Measurements from ENCODE around the gene PUM2.
"Not testable (repeated sequence)": the region's sequence is repeated elsewhere in the genome, so short reads cannot be mapped to it uniquely, and the experiment has no call there.

- not testable (repeated sequence) for TF ChIP-seq ZNF274 (IDR thresholded peaks at IDR 0.05; ENCODE audit: low read depth, low read length); YY1 (IDR thresholded peaks at IDR 0.05; ENCODE audit: insufficient read depth, insufficient read length); SUZ12 (IDR thresholded peaks at IDR 0.05; ENCODE audit: extremely low read depth, insufficient read depth, insufficient read length)
Observed at GRCh38 chr2:20268317-20268716, 82.3 kb downstream of the PUM2 start.
